HL-60/S4 (cell line): ENCODE data around the gene FKBP4.

Source experiments
- in situ Hi-C: fragments of 300-500 bp; cut with MboI; formaldehyde crosslinking; loops from 2 replicates; pipeline ENCODE4 v1.14.3; 2022; ENCODE audit warnings: low sequenced_read_pairs

FKBP4 gene

DNA sequence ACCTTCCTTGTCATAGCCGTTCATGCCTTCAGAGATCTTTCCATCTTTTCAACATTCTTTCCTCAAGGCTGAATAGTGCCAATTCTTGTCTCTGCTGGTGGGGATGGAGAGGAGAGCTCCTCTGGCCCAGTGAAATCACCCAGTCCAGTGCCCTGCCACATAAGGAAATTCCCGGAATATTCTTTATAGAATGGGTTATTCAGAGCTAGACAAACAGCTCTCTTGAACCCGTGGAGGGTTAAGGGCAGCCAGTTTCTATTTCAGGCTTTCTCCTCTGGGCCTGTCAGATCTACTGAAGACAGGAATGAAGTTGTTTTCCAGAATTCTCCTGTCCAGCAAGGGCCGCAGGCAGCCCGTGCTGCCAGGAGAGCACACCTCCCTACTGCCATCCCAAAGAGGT lies 48.2 kb downstream of the FKBP4 start:
- in situ Hi-C loops = no loop called here

DNA sequence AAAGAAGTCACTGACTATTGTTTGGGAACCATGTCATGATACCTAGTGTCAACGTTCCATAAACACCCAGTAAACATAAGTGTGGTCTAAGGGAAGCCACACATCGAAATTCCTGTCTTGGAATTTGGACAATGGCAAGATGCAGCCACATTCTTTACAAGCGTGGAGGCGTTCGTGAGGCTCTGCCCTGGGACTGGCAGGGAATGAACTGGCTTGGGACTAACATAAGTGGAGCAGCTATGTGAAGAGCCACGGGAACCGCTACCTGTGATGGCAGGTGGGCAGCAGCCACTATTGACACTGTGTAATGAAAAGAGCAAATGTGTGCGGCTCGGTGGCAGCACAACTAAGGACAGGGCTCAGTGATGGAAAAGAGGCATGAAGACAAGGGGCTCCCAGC lies 50.0 kb downstream of the FKBP4 start:
- in situ Hi-C loops = no loop called here

DNA sequence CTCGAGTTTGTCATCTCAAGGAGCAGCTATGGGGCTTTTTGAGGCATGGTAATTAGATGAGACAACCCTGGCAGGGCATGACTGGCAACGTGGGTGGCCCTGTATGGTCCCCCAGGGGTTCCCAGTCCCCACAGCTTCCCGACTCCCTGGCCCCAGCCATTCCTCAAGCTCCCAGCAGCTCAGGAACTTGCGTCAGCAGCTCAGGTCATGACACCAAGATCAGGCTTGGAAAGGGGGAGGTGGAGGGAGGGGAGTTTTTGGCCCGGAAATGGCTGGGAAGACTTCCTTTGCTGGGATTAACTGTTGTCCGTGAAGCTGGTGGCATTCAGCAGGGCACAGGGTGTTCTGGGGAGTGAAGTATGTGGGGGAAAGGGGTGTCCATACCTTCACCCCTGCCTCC lies 50.5 kb downstream of the FKBP4 start:
- in situ Hi-C loops = no loop called here

DNA sequence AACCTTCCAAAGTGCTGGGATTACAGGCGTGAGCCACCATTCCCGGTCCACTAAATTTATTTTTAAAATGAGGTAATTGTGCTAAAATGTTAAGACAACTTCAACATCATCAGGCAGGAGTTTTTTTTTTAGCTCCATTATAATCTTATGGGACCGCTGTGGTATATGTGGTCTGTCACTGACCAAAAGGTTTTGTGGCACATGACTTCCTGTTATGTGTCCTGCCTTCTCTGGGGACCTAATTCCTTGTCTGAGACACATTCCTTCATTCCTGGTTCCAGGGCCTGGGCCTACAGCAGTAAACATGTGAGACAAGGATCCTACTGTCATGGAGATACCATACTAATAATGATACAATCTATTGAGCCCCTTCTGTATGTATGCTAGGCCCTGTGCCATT lies 57.2 kb downstream of the FKBP4 start:
- in situ Hi-C loops = no loop called here

DNA sequence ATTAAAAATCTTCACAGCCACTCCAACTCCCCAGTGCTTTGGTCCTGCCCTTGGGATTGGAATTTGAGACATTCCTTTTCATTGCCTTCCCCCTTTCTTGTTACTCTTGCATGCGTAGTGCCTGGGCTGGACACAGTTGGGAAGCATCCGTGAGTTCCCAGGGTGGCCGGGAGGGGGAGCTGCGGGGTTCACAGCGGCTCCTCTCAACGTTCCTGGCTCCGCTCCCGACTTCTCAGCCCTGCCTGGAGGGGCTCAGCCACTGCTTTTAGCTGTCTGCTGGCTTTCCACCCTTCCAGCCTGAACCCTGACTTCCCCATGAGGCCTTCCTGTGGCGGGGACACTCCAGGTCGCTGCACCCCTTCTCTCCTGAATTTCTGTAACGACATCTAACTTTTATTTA lies 58.9 kb downstream of the FKBP4 start:
- in situ Hi-C loops = no loop called here
